WTC11 (cell line): Measurements from ENCODE around the gene TET3. TPM values are rescaled to one million over a fixed set of nuclear protein-coding genes. Genes with fewer than 3 reads are reported as not detected.

Source experiments
- ATAC-seq: fragments of 200-7000 bp; cut with Tn5 transposase; 2 replicates; pipeline ENCODE4 v1.10.0; 2021; ENCODE audit warnings: mild to moderate bottlenecking, moderate library complexity
- CTCF ChIA-PET: fragments of 300-600 bp; sonication (Branson Sonifier 250); formaldehyde crosslinking; loops from one replicate; lab custom pipeline; 2021; ENCODE audit warnings: antibody characterized with exemption; lab: Charles Lee
- POLR2A ChIA-PET: fragments of 350-600 bp; sonication (Branson Sonifier 250); formaldehyde crosslinking; loops from one replicate; lab custom pipeline; 2021; ENCODE audit warnings: antibody characterized with exemption; lab: Charles Lee
- DNase-seq: peaks from one replicate; pipeline ENCODE4 v3.0.0; 2021; ENCODE audit warnings: low spot score
- H3K27ac Mint-ChIP-seq: 2 replicates; pipeline ENCODE4 v1.8.0; 2021; ENCODE audit warnings: mixed read lengths
- H3K27me3 Mint-ChIP-seq: 2 replicates; pipeline ENCODE4 v1.8.0; 2021; ENCODE audit warnings: low read depth, mild to moderate bottlenecking, moderate library complexity, mixed read lengths
- H3K36me3 Mint-ChIP-seq: 2 replicates; pipeline ENCODE4 v1.8.0; 2021; ENCODE audit warnings: mixed read lengths
- H3K4me1 Mint-ChIP-seq: 2 replicates; pipeline ENCODE4 v1.8.0; 2022; ENCODE audit warnings: mixed read lengths
- H3K4me3 Mint-ChIP-seq: 2 replicates; pipeline ENCODE4 v1.8.0; 2021; ENCODE audit warnings: mild to moderate bottlenecking, moderate library complexity, mixed read lengths
- H3K9me3 Mint-ChIP-seq: 2 replicates; pipeline ENCODE4 v1.8.0; 2021; ENCODE audit warnings: mixed read lengths
- AFF4 ChIP-seq: sonication (generic); formaldehyde crosslinking; IDR thresholded peaks from 2 replicates; pipeline ENCODE4 v1.8.1; 2023; ENCODE audit warnings: mild to moderate bottlenecking, missing genetic modification reagents, borderline replicate concordance
- AR ChIP-seq: fragments of 250-450 bp; sonication (Bioruptor Pico); IDR thresholded peaks from 2 replicates; pipeline ENCODE4 v1.9.0; 2021; ENCODE audit warnings: mild to moderate bottlenecking
- CDX4 ChIP-seq: fragments of 250-450 bp; sonication (Bioruptor Pico); IDR thresholded peaks from 2 replicates; pipeline ENCODE4 v1.9.0; 2021; ENCODE audit warnings: moderate library complexity, mild to moderate bottlenecking, inconsistent platforms, borderline replicate concordance
- CREM ChIP-seq: sonication (generic); formaldehyde crosslinking; IDR thresholded peaks from 2 replicates; pipeline ENCODE4 v1.8.1; 2022; ENCODE audit warnings: mild to moderate bottlenecking, missing genetic modification reagents, moderate library complexity
- NFE2L1 ChIP-seq: sonication (generic); formaldehyde crosslinking; IDR thresholded peaks from 2 replicates; pipeline ENCODE4 v1.8.1; 2023; ENCODE audit warnings: missing genetic modification reagents
- TCF7 ChIP-seq: sonication (generic); formaldehyde crosslinking; IDR thresholded peaks from 2 replicates; pipeline ENCODE4 v1.8.0; 2022; ENCODE audit warnings: mild to moderate bottlenecking, low read depth, missing genetic modification reagents, moderate library complexity
- TP53 ChIP-seq: sonication (generic); formaldehyde crosslinking; IDR thresholded peaks from 2 replicates; pipeline ENCODE4 v1.8.1; 2023; ENCODE audit warnings: mild to moderate bottlenecking, missing genetic modification reagents
- USF2 ChIP-seq: sonication (generic); formaldehyde crosslinking; IDR thresholded peaks from 2 replicates; pipeline ENCODE4 v1.8.1; 2023; ENCODE audit warnings: mild to moderate bottlenecking, missing genetic modification reagents, moderate library complexity
- ZBTB43 ChIP-seq: sonication (generic); formaldehyde crosslinking; IDR thresholded peaks from 2 replicates; pipeline ENCODE4 v1.8.1; 2023; ENCODE audit warnings: mild to moderate bottlenecking, missing genetic modification reagents
- ZNF138 ChIP-seq: sonication (generic); formaldehyde crosslinking; conservative IDR thresholded peaks from 2 replicates; pipeline ENCODE4 v1.8.1; 2022; ENCODE audit warnings: mild to moderate bottlenecking, moderate library complexity, missing genetic modification reagents
- ZNF263 ChIP-seq: sonication (generic); formaldehyde crosslinking; IDR thresholded peaks from 2 replicates; pipeline ENCODE4 v1.8.1; 2022; ENCODE audit warnings: low read depth, mild to moderate bottlenecking, moderate library complexity, missing genetic modification reagents
- ZNF281 ChIP-seq: sonication (generic); formaldehyde crosslinking; IDR thresholded peaks from 2 replicates; pipeline ENCODE4 v1.8.0; 2023; ENCODE audit warnings: mild to moderate bottlenecking, missing genetic modification reagents
- ZNF396 ChIP-seq: fragments of 250-450 bp; sonication (Bioruptor Pico); IDR thresholded peaks from 2 replicates; pipeline ENCODE4 v1.8.0; 2021; ENCODE audit warnings: mild to moderate bottlenecking, moderate library complexity, borderline replicate concordance
- ZNF512 ChIP-seq: sonication (generic); formaldehyde crosslinking; IDR thresholded peaks from 2 replicates; pipeline ENCODE4 v1.8.1; 2022; ENCODE audit warnings: missing genetic modification reagents, borderline replicate concordance
- total RNA-seq: library from RNA; stranded (reverse); gene quantifications from 3 replicates; pipeline ENCODE4 v1.2.3, GENCODE V29; 2021
- TF ChIP-seq, protein P1 (sequence below): fragments of 200-600 bp; IDR thresholded peaks from 2 replicates; pipeline ENCODE4 v1.8.0; 2022; ENCODE audit warnings: antibody characterized with exemption

TET3 gene
- total RNA-seq, 1 experiment from 2014 or later = 19.3 TPM

DNA sequence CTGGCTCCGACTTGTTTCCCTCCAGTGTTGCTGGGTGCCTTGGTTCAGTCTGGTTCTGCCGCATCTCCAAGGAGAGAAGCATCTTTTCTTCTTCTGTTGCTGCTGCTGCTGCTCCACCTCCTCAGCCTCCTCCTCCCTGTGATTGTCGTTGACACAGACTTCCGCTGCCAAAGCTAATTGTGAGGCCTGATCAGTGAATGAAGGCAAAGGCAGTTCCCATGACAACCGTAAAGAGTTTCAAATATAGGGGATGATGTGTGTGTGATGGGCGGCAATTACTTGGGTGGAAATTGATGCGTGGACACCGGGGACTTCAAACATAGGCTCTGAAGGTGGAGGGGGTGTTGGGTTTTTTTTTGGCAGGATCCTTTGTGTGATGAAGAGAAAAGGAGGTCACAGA, 13.7 kb downstream of the TET3 start (continued):
- no peak for TF ChIP-seq CREM (CRISPR knock-in tag)
- TF ChIP-seq TCF7 (CRISPR knock-in tag) = no peak
- no peak for TF ChIP-seq ZNF138
- TF ChIP-seq ZNF396 (CRISPR knock-in tag) = no peak
- no peak for TF ChIP-seq ZNF281 (CRISPR knock-in tag)
- no peak for TF ChIP-seq CDX4 (CRISPR knock-in tag)
- TF ChIP-seq, all 79 proteins: peak for 0

- no peak for TF ChIP-seq NFE2L1 (CRISPR knock-in tag)
- TF ChIP-seq ZNF263 (CRISPR knock-in tag) = no peak
- no peak for TF ChIP-seq AFF4
- no peak for TF ChIP-seq ZNF512 (CRISPR knock-in tag)
- TF ChIP-seq, protein P1, sequence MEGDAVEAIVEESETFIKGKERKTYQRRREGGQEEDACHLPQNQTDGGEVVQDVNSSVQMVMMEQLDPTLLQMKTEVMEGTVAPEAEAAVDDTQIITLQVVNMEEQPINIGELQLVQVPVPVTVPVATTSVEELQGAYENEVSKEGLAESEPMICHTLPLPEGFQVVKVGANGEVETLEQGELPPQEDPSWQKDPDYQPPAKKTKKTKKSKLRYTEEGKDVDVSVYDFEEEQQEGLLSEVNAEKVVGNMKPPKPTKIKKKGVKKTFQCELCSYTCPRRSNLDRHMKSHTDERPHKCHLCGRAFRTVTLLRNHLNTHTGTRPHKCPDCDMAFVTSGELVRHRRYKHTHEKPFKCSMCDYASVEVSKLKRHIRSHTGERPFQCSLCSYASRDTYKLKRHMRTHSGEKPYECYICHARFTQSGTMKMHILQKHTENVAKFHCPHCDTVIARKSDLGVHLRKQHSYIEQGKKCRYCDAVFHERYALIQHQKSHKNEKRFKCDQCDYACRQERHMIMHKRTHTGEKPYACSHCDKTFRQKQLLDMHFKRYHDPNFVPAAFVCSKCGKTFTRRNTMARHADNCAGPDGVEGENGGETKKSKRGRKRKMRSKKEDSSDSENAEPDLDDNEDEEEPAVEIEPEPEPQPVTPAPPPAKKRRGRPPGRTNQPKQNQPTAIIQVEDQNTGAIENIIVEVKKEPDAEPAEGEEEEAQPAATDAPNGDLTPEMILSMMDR = no peak
- TF ChIP-seq ZBTB43 = no peak
- TF ChIP-seq TP53 (CRISPR knock-in tag) = no peak
- no peak for TF ChIP-seq USF2
- no peak for TF ChIP-seq AR (CRISPR knock-in tag)
- Mint-ChIP-seq H3K27ac (no peak overlapping the region), H3K36me3 (no peaks in the 10 kb centered on the region), H3K27me3 (no peaks in the 10 kb centered on the region), H3K4me3 (no peak overlapping the region), H3K4me1 (peaks cover 52% of the 10 kb centered on the region), H3K9me3 (no peaks in the 10 kb centered on the region)
- POLR2A ChIA-PET = no interaction called here
- no peak for ATAC-seq
- CTCF ChIA-PET = interaction anchor here (1.0 to 1.5 kb wide), 2 partner anchors 27 to 78 kb away, joined by 3 read pairs; no protein-coding TSS in a partner anchor
- DNase-seq = no peak
Measured at GRCh38 chr2:73998933-73999332, 14.2 kb downstream of the TET3 start.
